Endothelial cell of umbilical vein (primary cell): ENCODE results near the gene PPP5C. TPM values are rescaled to one million over a fixed set of nuclear protein-coding genes. Genes with fewer than 3 reads are reported as not detected.
"Not testable (repeated sequence)": the region's sequence is repeated elsewhere in the genome, so short reads cannot be mapped to it uniquely, and the experiment has no call there.

Experiments used
- BruUV-seq: library from RNA; stranded (reverse); fragments of 400-500 nt; replicated peaks from 2 replicates; lab custom pipeline; 2021; lab: Mats Ljungman, UMichigan
- CTCF ChIA-PET: fragments of 300-600, 350-600 bp; sonication (Branson Sonifier 250); formaldehyde crosslinking; loops from one replicate; lab custom pipeline; 2021; ENCODE audit warnings: antibody characterized with exemption, inconsistent platforms; lab: Charles Lee
- POLR2A ChIA-PET: fragments of 300-600, 350-600 bp; sonication (Branson Sonifier 250); formaldehyde crosslinking; loops from one replicate; lab custom pipeline; 2021; ENCODE audit warnings: antibody characterized with exemption, inconsistent platforms; lab: Charles Lee
- DNase-seq: peaks from one replicate; pipeline ENCODE4 v3.0.0-alpha.2; 2011; ENCODE audit warnings: low read depth, low spot score
- FAIRE-seq: peaks from 2 replicates; lab custom pipeline; 2011; peaks lifted over from hg19 to GRCh38; lab: Jason Lieb, UNC
- H2AFZ ChIP-seq: 2 replicates; pipeline ENCODE4 v1.6.0; 2012; ENCODE audit warnings: low read depth, low read length, control low read depth, inconsistent platforms
- H3K27ac ChIP-seq: 2 replicates; pipeline ENCODE4 v1.5.1; 2011; ENCODE audit warnings: low read depth, mild to moderate bottlenecking, control low read depth, low read length, moderate library complexity; ENCODE audit not compliant: insufficient read depth
- H3K27me3 ChIP-seq, 2 experiments: 2 replicates each; pipeline versions ENCODE4 v1.6.0 to v1.6.1; 2011; ENCODE audit warnings: low read length in 2 of 2, mixed read lengths in 1 of 2; ENCODE audit not compliant: control insufficient read depth in 2 of 2, insufficient read depth in 2 of 2
- H3K36me3 ChIP-seq, 2 experiments: 2 replicates in 1 of 2; 3 replicates in 1 of 2; pipeline ENCODE4 v1.5.1; 2011; ENCODE audit warnings: low read length in 2 of 2, mild to moderate bottlenecking in 1 of 2, moderate library complexity in 1 of 2; ENCODE audit not compliant: control insufficient read depth in 2 of 2, insufficient read depth in 2 of 2; ENCODE audit errors: extremely low read depth in 1 of 2
- H3K4me1 ChIP-seq: 3 replicates; pipeline ENCODE4 v1.5.1; 2011; ENCODE audit warnings: mild to moderate bottlenecking, low read length; ENCODE audit not compliant: control insufficient read depth, insufficient read depth; ENCODE audit errors: extremely low read depth
- H3K4me2 ChIP-seq: 2 replicates; pipeline ENCODE4 v1.6.1; 2011; ENCODE audit warnings: low read length, control low read depth, mixed read lengths; ENCODE audit not compliant: insufficient read depth
- H3K4me3 ChIP-seq, 3 experiments: fragments of 200-600 bp in 1 of 3; sonication (generic), shearing (Covaris generic) in 1 of 3; replicated peaks in 1 of 3; 2 replicates each; pipeline ENCODE4 v1.5.1; 2011 to 2016; ENCODE audit warnings: control low read depth in 3 of 3, low read length in 3 of 3, mild to moderate bottlenecking in 2 of 3, inconsistent platforms in 1 of 3, low read depth in 1 of 3, moderate library complexity in 1 of 3; ENCODE audit not compliant: insufficient read depth in 1 of 3
- H3K79me2 ChIP-seq: 2 replicates; pipeline ENCODE4 v1.6.0; 2012; ENCODE audit warnings: low read length, inconsistent platforms; ENCODE audit not compliant: control insufficient read depth, insufficient read depth
- H3K9ac ChIP-seq: replicated peaks from 2 replicates; pipeline ENCODE3; 2011; ENCODE audit warnings: low read length, control low read depth; ENCODE audit not compliant: insufficient read depth; ENCODE audit errors: extremely low read depth
- H3K9me1 ChIP-seq: replicated peaks from 3 replicates; pipeline ENCODE4 v1.6.0; 2011; ENCODE audit warnings: mild to moderate bottlenecking, low read length; ENCODE audit not compliant: control insufficient read depth, insufficient read depth; ENCODE audit errors: extremely low read depth
- H3K9me3 ChIP-seq: replicated peaks from 2 replicates; pipeline ENCODE4 v1.5.1; 2012; ENCODE audit warnings: low read length, inconsistent platforms; ENCODE audit not compliant: control insufficient read depth, insufficient read depth
- H4K20me1 ChIP-seq: replicated peaks from 2 replicates; pipeline ENCODE3; 2011; ENCODE audit warnings: mild to moderate bottlenecking, low read length; ENCODE audit not compliant: control insufficient read depth, insufficient read depth; ENCODE audit errors: extremely low read depth
- CTCF ChIP-seq, 2 donors: IDR thresholded peaks; 1 replicate in 1 of 2; 2 replicates in 1 of 2; pipeline ENCODE4 v1.5.1; 2011; ENCODE audit warnings: low read length in 2 of 2, mild to moderate bottlenecking in 2 of 2, moderate library complexity in 2 of 2, control low read depth in 1 of 2, inconsistent platforms in 1 of 2, low read depth in 1 of 2; ENCODE audit not compliant: insufficient read depth in 1 of 2; ENCODE audit errors: extremely low read depth in 1 of 2
- EZH2 ChIP-seq: IDR thresholded peaks from 2 replicates; pipeline ENCODE4 v1.6.1; 2012; ENCODE audit warnings: borderline replicate concordance, low read depth, mild to moderate bottlenecking, moderate library complexity, low read length, inconsistent platforms; ENCODE audit not compliant: severe bottlenecking
- FOS ChIP-seq: IDR thresholded peaks from 2 replicates; pipeline ENCODE4 v1.6.1; 2011; ENCODE audit warnings: mild to moderate bottlenecking, low read length, moderate library complexity, borderline replicate concordance; ENCODE audit not compliant: insufficient read depth
- GATA2 ChIP-seq: IDR thresholded peaks from 2 replicates; pipeline ENCODE4 v1.7.0; 2011; ENCODE audit warnings: low read depth, mild to moderate bottlenecking, moderate library complexity, mixed read lengths, low read length; ENCODE audit not compliant: insufficient read length, insufficient read depth
- JUN ChIP-seq: IDR thresholded peaks from 2 replicates; pipeline ENCODE4 v1.6.1; 2011; ENCODE audit warnings: borderline replicate concordance, low read depth; ENCODE audit not compliant: insufficient read length, insufficient read depth
- MAX ChIP-seq: IDR thresholded peaks from 2 replicates; pipeline ENCODE4 v1.6.1; 2011; ENCODE audit not compliant: insufficient read depth, insufficient read length
- MYC ChIP-seq: IDR thresholded peaks from one replicate; pipeline ENCODE4 v1.6.1; 2011; ENCODE audit warnings: mild to moderate bottlenecking, low read depth, low read length
- POLR2A ChIP-seq: IDR thresholded peaks from 2 replicates; pipeline ENCODE4 v1.6.1; 2012; ENCODE audit warnings: low read depth, mild to moderate bottlenecking, control low read depth, low read length
- POLR2AphosphoS5 ChIP-seq: IDR thresholded peaks from 2 replicates; pipeline ENCODE4 v1.6.1; 2012; ENCODE audit warnings: low read depth, mild to moderate bottlenecking, control low read depth, low read length, moderate library complexity; ENCODE audit not compliant: insufficient read depth
- dilution Hi-C: fragments of 300-500 bp; cut with MboI; formaldehyde crosslinking; loops from one replicate; pipeline ENCODE4 v1.15.0; 2019; ENCODE audit warnings: low sequenced_read_pairs; ENCODE audit not compliant: extremely low pct_ligation_motif_present
- intact Hi-C: fragments of 100-400 bp; cut with micrococcal nuclease; formaldehyde crosslinking; loops from one replicate; pipeline ENCODE4 v1.10.0; 2022
- polyA plus RNA-seq, 4 experiments: library from polyadenylated mRNA; depleted of rRNA in 3 of 4; stranded (reverse) in 3 of 4; unstranded in 1 of 4; fragments of >200 nt; gene quantifications; 2 replicates each; pipeline versions ENCODE4 v1.2.1 to v1.2.3, GENCODE V29; 2011 to 2012; ENCODE audit warnings: missing spikeins in 1 of 4
- total RNA-seq: library from RNA; stranded (reverse); gene quantifications from 2 replicates; pipeline ENCODE4 v1.2.3, GENCODE V29; 2021

The PPP5C gene
- total and polyA plus RNA-seq, 2 donors (not counting 3 experiments of a cell fraction or from before 2014, with no cell fraction given), result 114 to 172 TPM

GRCh38 chr19:46321653-46322052 lies 25.2 kb upstream of the PPP5C start:
- Histone ChIP-seq H3K79me2 (no peaks in the 10 kb centered on the region), H3K9me1 (no peaks in the 10 kb centered on the region), H3K9ac (no peak overlapping the region), H2AFZ (no peak overlapping the region), H3K4me1 (no peaks in the 10 kb centered on the region), H3K9me3 (no peaks in the 10 kb centered on the region), H3K4me2 (no peak overlapping the region), H3K4me3 (no peak overlapping the region), H3K27ac (no peak overlapping the region), H3K27me3 (no peaks in the 10 kb centered on the region), H4K20me1 (no peaks in the 10 kb centered on the region), H3K36me3 (peaks cover 0 to 5% of the 10 kb centered on the region in 2 experiments)
- TF ChIP-seq FOS, result no peak
- TF ChIP-seq MYC, result no peak
- no peak for TF ChIP-seq POLR2AphosphoS5
- no peak for TF ChIP-seq CTCF (IDR thresholded peaks at IDR 0.05; ENCODE audit: extremely low read depth in 1 of 2, insufficient read depth in 1 of 2, low read depth in 1 of 2, low read length in 2 of 2)
- no peak for TF ChIP-seq JUN
- no peak for TF ChIP-seq MAX
- TF ChIP-seq GATA2, result no peak
- TF ChIP-seq EZH2, result no peak
- no peak for TF ChIP-seq POLR2A
- ChIA-PET POLR2A (no interaction called here), CTCF (interaction anchor here (1.1 to 1.4 kb wide), 2 partner anchors 19 to 41 kb away, joined by 3 to 4 read pairs; no protein-coding TSS in a partner anchor)
- FAIRE-seq (no peak), DNase-seq (no peak)
- dilution Hi-C loops (no loop called here), intact Hi-C loops (no loop called here)
- BruUV-seq, result no TSS peak

- H2AFZ ChIP-seq, dilution Hi-C loops, CTCF ChIA-PET: not testable (repeated sequence)
These were observed 23.7 kb upstream of the PPP5C start for GRCh38 chr19:46323227-46323626.

More at GRCh38 chr19:46323227-46323626, 23.7 kb upstream of the PPP5C start:
- DNase-seq, H3K36me3 ChIP-seq, H3K27me3 ChIP-seq, H3K9me1 ChIP-seq, FAIRE-seq, H4K20me1 ChIP-seq, POLR2A ChIA-PET, H3K27ac ChIP-seq, H3K79me2 ChIP-seq, H3K4me3 ChIP-seq, H3K9ac ChIP-seq, BruUV-seq, H3K4me2 ChIP-seq, H3K9me3 ChIP-seq, intact Hi-C loops, H3K4me1 ChIP-seq: not testable (repeated sequence)
